Testis (tissue), 3 donors: ENCODE measurements around the gene UPP1. TPM values are rescaled to one million over a fixed set of nuclear protein-coding genes. Genes with fewer than 3 reads are reported as not detected.
"Not testable (repeated sequence)": the region's sequence is repeated elsewhere in the genome, so short reads cannot be mapped to it uniquely, and the experiment has no call there.

ENCODE experiments used
- DNase-seq: peaks from one replicate; pipeline ENCODE4 v3.0.0-alpha.2; 2019
- H3K27ac ChIP-seq, 2 donors: fragments of 200-600 bp; sonication (generic); one replicate each; pipeline ENCODE4 v1.5.1; 2019
- H3K27me3 ChIP-seq: fragments of 200-600 bp; sonication (generic); one replicate; pipeline ENCODE4 v1.5.1; 2019
- H3K36me3 ChIP-seq: fragments of 200-600 bp; sonication (generic); one replicate; pipeline ENCODE4 v1.5.1; 2017; ENCODE audit warnings: low read depth; ENCODE audit errors: missing control alignments
- H3K4me1 ChIP-seq: fragments of 200-600 bp; sonication (generic); one replicate; pipeline ENCODE4 v1.5.1; 2019
- H3K4me3 ChIP-seq, 2 donors: fragments of 200-600 bp; sonication (generic); one replicate each; pipeline ENCODE4 v1.5.1; 2017 to 2019
- H3K9me3 ChIP-seq: fragments of 200-600 bp; sonication (generic); one replicate; pipeline ENCODE4 v1.5.1; 2017
- POLR2A ChIP-seq: fragments of 450-650 bp; IDR thresholded peaks from one replicate; pipeline ENCODE4 v1.6.1; 2017; ENCODE audit warnings: antibody characterized with exemption, mild to moderate bottlenecking, moderate library complexity
- WGBS, 2 donors: methylation state at CpG; one replicate each; pipeline ENCODE4 v1.1.5; 2018; 5-methylcytosine and 5-hydroxymethylcytosine counted together
- intact Hi-C: fragments of 100-400 bp; cut with DNase I; formaldehyde crosslinking; loops from one replicate; pipeline ENCODE4 v1.15.1; 2023; ENCODE audit warnings: low total_unique reads
- polyA plus RNA-seq: library from polyadenylated mRNA; stranded (reverse); fragments of 350-450 nt; fragmentation: Illumina TruSeq; extraction: RNeasy Lipid Tissue Mini Kit (QIAGEN cat#74804); gene quantifications from one replicate; pipeline ENCODE4 v1.2.3, GENCODE V29; 2014; ENCODE audit warnings: low read depth, low replicate concordance; ENCODE audit not compliant: insufficient read depth
- total RNA-seq, 2 donors: library from RNA; depleted of rRNA; stranded (reverse); fragments of >200 nt; gene quantifications; one replicate each; pipeline ENCODE4 v1.2.3, GENCODE V29; 2016
- TF ChIP-seq, protein P1 (sequence below), 3 experiments: fragments of 450-650 bp in 2 of 3; fragments of 200-600 bp in 1 of 3; sonication (generic) in 1 of 3; IDR thresholded peaks; one replicate each; pipeline ENCODE4 v1.5.1; 2016 to 2019; ENCODE audit warnings: antibody characterized with exemption in 3 of 3, mild to moderate bottlenecking in 2 of 3, moderate library complexity in 1 of 3

The UPP1 gene
- total and polyA plus RNA-seq, 3 donors from 2014 or later = 13.1 to 20.8 (median 17.2) TPM

DNA sequence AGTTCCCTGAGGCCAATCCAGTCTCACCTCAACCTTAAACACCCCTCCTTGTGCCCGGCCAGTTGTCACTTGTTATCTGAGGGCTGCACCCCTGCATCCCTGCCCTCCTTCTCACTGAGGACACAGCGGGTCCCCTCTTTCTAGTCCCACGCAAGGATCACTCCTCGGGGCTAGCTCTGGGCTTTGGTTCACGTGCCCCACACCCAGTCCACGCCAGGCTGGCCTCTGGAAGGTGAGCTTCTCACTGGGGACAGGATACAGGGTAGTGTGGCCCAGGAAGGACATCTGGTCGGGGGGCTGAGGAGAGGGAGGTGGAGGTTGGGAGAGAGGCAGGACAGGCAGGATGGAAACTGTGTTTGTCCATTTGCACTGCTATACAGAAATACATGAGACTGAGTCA, 25.5 kb downstream of the UPP1 start:
- H3K9me3 ChIP-seq = no peaks in the 10 kb centered on the region
- H3K4me1 ChIP-seq = peaks cover 4% of the 10 kb centered on the region
- H3K36me3 ChIP-seq = no peaks in the 10 kb centered on the region
- no peaks in the 10 kb centered on the region for H3K27me3 ChIP-seq
- WGBS, 2 donors = 90 to 91% methylated on average over 6 to 7 of the region's 7 CpGs
- DNase-seq = no peak
- intact Hi-C loops = no loop called here
- H3K27ac ChIP-seq = no peak overlapping the region
- H3K4me3 ChIP-seq = no peak overlapping the region
- TF ChIP-seq, protein P1, sequence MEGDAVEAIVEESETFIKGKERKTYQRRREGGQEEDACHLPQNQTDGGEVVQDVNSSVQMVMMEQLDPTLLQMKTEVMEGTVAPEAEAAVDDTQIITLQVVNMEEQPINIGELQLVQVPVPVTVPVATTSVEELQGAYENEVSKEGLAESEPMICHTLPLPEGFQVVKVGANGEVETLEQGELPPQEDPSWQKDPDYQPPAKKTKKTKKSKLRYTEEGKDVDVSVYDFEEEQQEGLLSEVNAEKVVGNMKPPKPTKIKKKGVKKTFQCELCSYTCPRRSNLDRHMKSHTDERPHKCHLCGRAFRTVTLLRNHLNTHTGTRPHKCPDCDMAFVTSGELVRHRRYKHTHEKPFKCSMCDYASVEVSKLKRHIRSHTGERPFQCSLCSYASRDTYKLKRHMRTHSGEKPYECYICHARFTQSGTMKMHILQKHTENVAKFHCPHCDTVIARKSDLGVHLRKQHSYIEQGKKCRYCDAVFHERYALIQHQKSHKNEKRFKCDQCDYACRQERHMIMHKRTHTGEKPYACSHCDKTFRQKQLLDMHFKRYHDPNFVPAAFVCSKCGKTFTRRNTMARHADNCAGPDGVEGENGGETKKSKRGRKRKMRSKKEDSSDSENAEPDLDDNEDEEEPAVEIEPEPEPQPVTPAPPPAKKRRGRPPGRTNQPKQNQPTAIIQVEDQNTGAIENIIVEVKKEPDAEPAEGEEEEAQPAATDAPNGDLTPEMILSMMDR (IDR thresholded peaks at IDR 0.05) = no peak
- no peak for TF ChIP-seq POLR2A

DNA sequence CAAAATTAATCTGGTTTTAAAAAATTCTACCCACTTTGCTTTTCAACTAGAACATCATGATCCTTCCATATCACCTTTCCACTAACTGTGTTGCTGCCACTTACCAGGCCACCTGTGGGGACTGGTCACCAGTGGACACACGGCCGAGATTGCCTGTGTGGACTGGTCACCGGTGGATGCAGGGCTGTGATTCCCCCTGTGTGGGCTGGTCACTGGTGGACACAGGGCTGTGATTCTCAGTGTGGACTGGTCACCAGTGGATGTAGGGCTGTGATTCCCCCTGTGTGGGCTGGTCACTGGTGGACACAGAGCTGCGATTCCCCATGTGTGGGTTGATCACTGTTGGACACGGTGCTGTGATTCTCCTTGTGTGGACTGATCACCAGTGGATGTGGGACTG, 27.0 kb downstream of the UPP1 start:
- no peak for DNase-seq
- no peaks in the 10 kb centered on the region for H3K27me3 ChIP-seq

GRCh38 chr7:48118041-48118440, 29.0 kb downstream of the UPP1 start:
- Histone ChIP-seq H3K27me3 (no peaks in the 10 kb centered on the region), H3K9me3 (no peaks in the 10 kb centered on the region), H3K36me3 (no peaks in the 10 kb centered on the region), H3K4me3 (no peak overlapping the region), H3K27ac (no peak overlapping the region), H3K4me1 (no peaks in the 10 kb centered on the region)
- TF ChIP-seq, protein P1 (IDR thresholded peaks at IDR 0.05) = no peak
- no peak for TF ChIP-seq POLR2A
- intact Hi-C loops = no loop called here
- no peak for DNase-seq
- WGBS, 2 donors = 42 to 46% methylated on average over 10 of the region's 10 CpGs

More for the DNA sequence above, 27.0 kb downstream of the UPP1 start:
- H3K4me3 ChIP-seq = no peak overlapping the region
- H3K4me1 ChIP-seq = no peaks in the 10 kb centered on the region
- H3K27ac ChIP-seq = no peak overlapping the region
- intact Hi-C loops = no loop called here
- no peaks in the 10 kb centered on the region for H3K36me3 ChIP-seq
- TF ChIP-seq, protein P1 (IDR thresholded peaks at IDR 0.05) = no peak
- no peak for TF ChIP-seq POLR2A
- H3K9me3 ChIP-seq = no peaks in the 10 kb centered on the region
- 91 to 98% methylated on average over 5 of the region's 5 CpGs for WGBS, 2 donors

DNA sequence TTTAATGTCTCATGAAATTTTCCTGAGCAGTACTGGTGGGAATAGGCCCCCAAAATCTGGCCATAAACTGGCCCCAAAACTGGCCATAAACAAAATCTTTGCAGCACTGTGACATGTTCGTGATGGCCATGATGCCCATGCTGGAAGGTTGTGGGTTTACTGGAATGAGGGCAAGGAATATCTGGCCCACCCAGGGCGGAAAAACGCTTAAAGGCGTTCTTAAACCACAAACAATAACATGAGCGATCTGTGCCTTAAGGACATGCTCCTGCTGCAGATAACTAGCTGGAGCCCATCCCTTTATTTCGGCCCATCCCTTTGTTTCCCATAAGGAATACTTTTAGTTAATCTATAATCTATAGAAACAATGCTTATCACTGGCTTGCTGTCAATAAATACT, 31.5 kb downstream of the UPP1 start:
- H3K9me3 ChIP-seq, H3K27ac ChIP-seq, intact Hi-C loops, H3K27me3 ChIP-seq, H3K4me1 ChIP-seq, H3K36me3 ChIP-seq, H3K4me3 ChIP-seq, DNase-seq: not testable (repeated sequence)
- WGBS, 2 donors = 93% methylated on average over 6 of the region's 6 CpGs

DNA sequence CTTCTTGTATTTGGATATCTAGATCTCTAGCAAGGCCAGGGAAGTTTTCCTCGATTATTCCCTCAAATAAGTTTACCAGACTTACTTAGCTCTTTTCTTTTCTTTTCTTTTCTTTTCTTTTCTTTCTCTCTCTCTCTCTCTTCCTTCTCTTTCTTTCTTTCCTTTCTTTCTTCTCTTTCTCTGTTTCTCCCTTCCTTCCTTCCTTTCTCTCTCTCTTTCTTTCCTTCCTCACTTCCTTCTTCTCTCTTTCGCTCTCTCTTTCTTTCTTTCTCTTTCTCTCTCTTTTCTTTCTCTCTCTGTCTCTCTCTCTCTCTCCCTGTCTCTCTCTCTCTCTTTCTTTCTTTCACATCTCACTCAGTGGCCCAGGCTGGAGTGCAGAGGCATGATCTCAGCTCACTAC, 37.0 kb downstream of the UPP1 start:
- TF ChIP-seq POLR2A = no peak
- TF ChIP-seq, protein P1 (IDR thresholded peaks at IDR 0.05) = no peak
- 93 to 94% methylated on average over 2 of the region's 2 CpGs for WGBS, 2 donors
- no peak overlapping the region for H3K4me3 ChIP-seq

More for the DNA sequence above, 37.0 kb downstream of the UPP1 start:
- intact Hi-C loops = no loop called here
- no peak for DNase-seq
- Histone ChIP-seq H3K27me3 (no peaks in the 10 kb centered on the region), H3K9me3 (no peaks in the 10 kb centered on the region), H3K27ac (no peak overlapping the region), H3K36me3 (no peaks in the 10 kb centered on the region), H3K4me1 (no peaks in the 10 kb centered on the region)
